B cell (primary cell): Measurements from ENCODE around the gene WBP2. TPM values are rescaled to one million over a fixed set of nuclear protein-coding genes. Genes with fewer than 3 reads are reported as not detected.
"Not testable (repeated sequence)": the region's sequence is repeated elsewhere in the genome, so short reads cannot be mapped to it uniquely, and the experiment has no call there.

ENCODE experiments used
- ATAC-seq: fragments of 200-7000 bp; cut with Tn5 transposase; one replicate; pipeline ENCODE4 v1.10.0; 2021; ENCODE audit warnings: low read depth, mild to moderate bottlenecking, moderate number of reproducible peaks, moderate library complexity
- CTCF ChIA-PET: fragments of 350-600 bp; sonication (Branson Sonifier 250); formaldehyde crosslinking; loops from one replicate; lab custom pipeline; 2021; ENCODE audit warnings: antibody characterized with exemption, inconsistent platforms; lab: Charles Lee
- POLR2A ChIA-PET: fragments of 350-600 bp; sonication (Branson Sonifier 250); formaldehyde crosslinking; loops from one replicate; lab custom pipeline; 2021; ENCODE audit warnings: antibody characterized with exemption; lab: Charles Lee
- DNase-seq: peaks from one replicate; pipeline ENCODE4 v3.0.0; 2013
- H2AFZ ChIP-seq: 2 replicates; pipeline ENCODE4 v1.6.1; 2012; ENCODE audit warnings: mild to moderate bottlenecking, low read depth, low read length; ENCODE audit not compliant: insufficient read depth, poor library complexity, severe bottlenecking
- H3K27ac ChIP-seq, 2 donors: 1 replicate in 1 of 2; 2 replicates in 1 of 2; pipeline ENCODE4 v1.5.1; 2012 to 2013; ENCODE audit warnings: low read length in 2 of 2, mild to moderate bottlenecking in 2 of 2, moderate library complexity in 1 of 2
- H3K27me3 ChIP-seq, 4 experiments: fragments of 200-600 bp in 1 of 4; sonication (generic) in 1 of 4; replicated peaks in 1 of 4; 1 replicate in 2 of 4; 2 replicates in 2 of 4; pipeline versions ENCODE4 v1.6.1 to v1.7.0; 2013 to 2016; ENCODE audit warnings: low read length in 3 of 4, mild to moderate bottlenecking in 2 of 4, mixed read lengths in 1 of 4, moderate library complexity in 1 of 4; ENCODE audit not compliant: insufficient read depth in 4 of 4, control insufficient read depth in 3 of 4; ENCODE audit errors: control extremely low read depth in 1 of 4
- H3K36me3 ChIP-seq, 2 experiments: replicated peaks in 1 of 2; 1 replicate in 1 of 2; 2 replicates in 1 of 2; pipeline versions ENCODE4 v1.6.1 to v1.7.1; 2013; ENCODE audit warnings: low read length in 1 of 2; ENCODE audit not compliant: insufficient read depth in 2 of 2, control insufficient read depth in 1 of 2; ENCODE audit errors: control extremely low read depth in 1 of 2, extremely low read depth in 1 of 2
- H3K4me1 ChIP-seq, 2 donors: fragments of 200-600 bp in 1 of 2; sonication (generic) in 1 of 2; 1 replicate in 1 of 2; 2 replicates in 1 of 2; pipeline versions ENCODE4 v1.5.1 to v1.6.1; 2013 to 2017; ENCODE audit warnings: low read length in 2 of 2; ENCODE audit not compliant: control insufficient read depth in 2 of 2, insufficient read depth in 2 of 2
- H3K4me2 ChIP-seq: replicated peaks from 2 replicates; pipeline ENCODE3; 2012; ENCODE audit warnings: mild to moderate bottlenecking, low read depth, low read length; ENCODE audit not compliant: poor library complexity, severe bottlenecking
- H3K4me3 ChIP-seq, 5 experiments: fragments of 200-600 bp in 1 of 5; sonication (generic) in 1 of 5; 1 replicate in 3 of 5; 2 replicates in 2 of 5; pipeline versions ENCODE4 v1.5.1 to v1.7.0; 2011 to 2016; ENCODE audit warnings: low read length in 4 of 5, mild to moderate bottlenecking in 4 of 5, low read depth in 2 of 5, control low read depth in 1 of 5, moderate library complexity in 1 of 5; ENCODE audit not compliant: insufficient read depth in 1 of 5; ENCODE audit errors: control extremely low read depth in 1 of 5, extremely low read depth in 1 of 5
- H3K79me2 ChIP-seq: fragments of 200-600 bp; sonication (generic); one replicate; pipeline ENCODE4 v1.6.0; 2016; ENCODE audit warnings: low read length; ENCODE audit not compliant: control insufficient read depth, insufficient read depth
- H3K9ac ChIP-seq: fragments of 200-600 bp; sonication (generic); 2 replicates; pipeline ENCODE4 v1.6.1; 2017; ENCODE audit warnings: mild to moderate bottlenecking, low read length, moderate library complexity
- H3K9me3 ChIP-seq, 3 donors: one replicate each; pipeline versions ENCODE4 v1.6.1 to v1.7.1; 2013; ENCODE audit warnings: low read length in 2 of 3; ENCODE audit not compliant: control insufficient read depth in 2 of 3, insufficient read depth in 1 of 3; ENCODE audit errors: control extremely low read depth in 1 of 3
- H4K20me1 ChIP-seq: 2 replicates; pipeline ENCODE4 v1.6.0; 2012; ENCODE audit warnings: mild to moderate bottlenecking, low read length; ENCODE audit not compliant: insufficient read depth, control insufficient read depth, poor library complexity, severe bottlenecking
- H3K27ac Mint-ChIP-seq: one replicate; pipeline ENCODE4 v1.8.0; 2021; ENCODE audit warnings: mixed read lengths
- H3K27me3 Mint-ChIP-seq: one replicate; pipeline ENCODE4 v1.8.0; 2021; ENCODE audit warnings: mixed read lengths
- H3K4me1 Mint-ChIP-seq: one replicate; pipeline ENCODE4 v1.8.0; 2021; ENCODE audit warnings: mixed read lengths
- H3K4me3 Mint-ChIP-seq: one replicate; pipeline ENCODE4 v1.8.0; 2021; ENCODE audit warnings: mixed read lengths
- H3K9me3 Mint-ChIP-seq: one replicate; pipeline ENCODE4 v1.8.0; 2022; ENCODE audit warnings: mixed read lengths; ENCODE audit not compliant: insufficient read depth
- CTCF ChIP-seq: fragments of 200-600 bp; IDR thresholded peaks from one replicate; pipeline ENCODE4 v1.8.0; 2022; ENCODE audit warnings: antibody characterized with exemption, mild to moderate bottlenecking
- EZH2 ChIP-seq: IDR thresholded peaks from 2 replicates; pipeline ENCODE4 v1.6.1; 2012; ENCODE audit warnings: borderline replicate concordance, low read depth, mild to moderate bottlenecking, moderate library complexity, low read length; ENCODE audit not compliant: insufficient read depth, poor library complexity, severe bottlenecking
- WGBS: methylation state at CpG from one replicate; pipeline ENCODE4 v1.1.5; 2013; ENCODE audit warnings: missing lambda C conversion rate; ENCODE audit not compliant: insufficient coverage; 5-methylcytosine and 5-hydroxymethylcytosine counted together
- intact Hi-C: fragments of 100-400 bp; cut with micrococcal nuclease; formaldehyde crosslinking; loops from one replicate; pipeline ENCODE4 v1.10.0; 2022
- polyA plus RNA-seq: library from polyadenylated mRNA; depleted of rRNA; stranded (reverse); fragments of >200 nt; gene quantifications from 2 replicates; pipeline ENCODE4 v1.2.3, GENCODE V29; 2012
- total RNA-seq, 2 donors: library from RNA; stranded (reverse); fragments of 120-200 nt in 1 of 2; gene quantifications; 1 replicate in 1 of 2; 2 replicates in 1 of 2; pipeline versions ENCODE4 v1.2.3 to v1.2.4, GENCODE V29; 2013 to 2022

Gene WBP2
- total and polyA plus RNA-seq, 2 donors (not counting 1 experiment from before 2014, with no cell fraction given): 88.6 to 140 TPM

GRCh38 chr17:75869282-75870141 lies 14.4 kb upstream of the WBP2 start:
- H3K79me2 ChIP-seq: no peaks in the 10 kb centered on the region
- no peak overlapping the region for H3K4me3 ChIP-seq
- 92% methylated on average over 22 of the region's 23 CpGs for WGBS
- no peaks in the 10 kb centered on the region for H3K9me3 Mint-ChIP-seq
- CTCF ChIA-PET: no interaction called here
- H3K27ac Mint-ChIP-seq: no peak overlapping the region
- H3K9ac ChIP-seq: no peak overlapping the region
- intact Hi-C loops: no loop called here
- DNase-seq: no peak
- H3K9me3 ChIP-seq: no peaks in the 10 kb centered on the region
- no peak for TF ChIP-seq CTCF
- TF ChIP-seq EZH2: no peak
- H3K36me3 ChIP-seq: no peaks in the 10 kb centered on the region
- peaks cover 5 to 11% of the 10 kb centered on the region in 2 donors for H3K4me1 ChIP-seq
- H3K27ac ChIP-seq: no peak overlapping the region
- H3K27me3 ChIP-seq: no peaks in the 10 kb centered on the region
- H3K4me1 Mint-ChIP-seq: peaks cover 10% of the 10 kb centered on the region
- H3K4me2 ChIP-seq: no peak overlapping the region
- no peak overlapping the region for H2AFZ ChIP-seq
- no peaks in the 10 kb centered on the region for H4K20me1 ChIP-seq
- H3K4me3 Mint-ChIP-seq: no peak overlapping the region
- POLR2A ChIA-PET: no interaction called here
- H3K27me3 Mint-ChIP-seq: no peaks in the 10 kb centered on the region
- no peak for ATAC-seq

DNA sequence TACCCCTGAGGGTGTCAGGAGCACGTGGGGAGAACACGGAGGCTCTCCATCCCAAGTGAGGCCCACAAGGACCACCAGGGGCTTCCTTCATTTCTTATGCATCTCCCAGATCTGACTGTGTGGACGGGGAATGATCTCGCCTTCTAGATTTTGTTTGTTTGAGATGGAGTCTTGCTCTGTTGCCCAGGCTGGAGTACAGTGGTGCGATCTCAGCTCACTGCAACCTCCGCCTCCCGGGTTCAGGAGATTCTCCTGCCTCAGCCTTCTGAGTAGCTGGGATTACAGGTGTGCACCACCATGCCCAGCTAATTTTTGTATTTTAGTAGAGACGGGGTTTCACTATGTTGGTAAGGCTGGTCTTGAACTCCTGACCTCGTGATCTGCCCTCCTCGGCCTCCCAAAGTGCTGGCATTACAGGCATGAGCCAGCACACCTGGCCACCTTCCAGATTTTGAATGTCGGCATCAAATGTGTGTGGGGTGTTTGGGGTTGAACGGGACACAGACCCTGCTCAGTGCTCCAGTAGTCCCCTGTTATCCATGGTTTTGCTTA lies 13.7 kb upstream of the WBP2 start:
- DNase-seq, H3K4me3 Mint-ChIP-seq, H3K27me3 ChIP-seq, CTCF ChIA-PET, H2AFZ ChIP-seq, intact Hi-C loops, POLR2A ChIA-PET, H3K27ac ChIP-seq, H4K20me1 ChIP-seq, H3K9me3 ChIP-seq, H3K36me3 ChIP-seq, H3K79me2 ChIP-seq, H3K9ac ChIP-seq, H3K27ac Mint-ChIP-seq, H3K9me3 Mint-ChIP-seq, H3K27me3 Mint-ChIP-seq, H3K4me2 ChIP-seq, H3K4me3 ChIP-seq, ATAC-seq: not testable (repeated sequence)
- H3K4me1 ChIP-seq: peaks cover 12 to 18% of the 10 kb centered on the region in 2 donors
- H3K4me1 Mint-ChIP-seq: peaks cover 16% of the 10 kb centered on the region
- 95% methylated on average over 11 of the region's 12 CpGs for WGBS

- H3K79me2 ChIP-seq, ATAC-seq, H3K27me3 Mint-ChIP-seq, H4K20me1 ChIP-seq, H2AFZ ChIP-seq, intact Hi-C loops, H3K4me2 ChIP-seq, H3K9ac ChIP-seq, H3K4me3 ChIP-seq, H3K27me3 ChIP-seq, H3K36me3 ChIP-seq, H3K9me3 ChIP-seq, H3K9me3 Mint-ChIP-seq, H3K4me3 Mint-ChIP-seq, DNase-seq: not testable (repeated sequence)
- Histone ChIP-seq H3K27ac (peak overlapping the region in 1 of 2 donors; percentile 78), H3K4me1 (peaks cover 13 to 19% of the 10 kb centered on the region in 2 donors)
- 97% methylated on average over 11 of the region's 17 CpGs for WGBS
- POLR2A ChIA-PET: interaction anchor here (0.6 to 1.6 kb wide), 3 partner anchors 10 to 80 kb away, joined by 3 to 12 read pairs (median 6); no protein-coding TSS in a partner anchor
- CTCF ChIA-PET: interaction anchor here (0.6 to 3.3 kb wide), 7 partner anchors 10 to 464 kb away, joined by 3 to 13 read pairs (median 4); partner anchors contain the start of genes TRIM65 and WBP2
- Mint-ChIP-seq H3K27ac (peak overlapping the region; percentile 76), H3K4me1 (peaks cover 22% of the 10 kb centered on the region)
Measured at GRCh38 chr17:75865404-75866188, 10.5 kb upstream of the WBP2 start.
